Heart right ventricle (tissue), 16 donors: ENCODE results near the gene RARRES2. TPM values are rescaled to one million over a fixed set of nuclear protein-coding genes. Genes with fewer than 3 reads are reported as not detected.

Source experiments
- ATAC-seq, 8 donors: fragments of 200-7000 bp; cut with Tn5 transposase; one replicate each; pipeline ENCODE4 v1.9.1; 2020; ENCODE audit warnings: mild to moderate bottlenecking in 8 of 8, moderate library complexity in 8 of 8, moderate number of reproducible peaks in 1 of 8
- DNase-seq, 2 donors: peaks; one replicate each; pipeline ENCODE4 v3.0.0-alpha.2; 2020
- H3K27ac ChIP-seq, 10 donors: fragments of 200-600 bp; sonication (generic) in 2 of 10; one replicate each; pipeline versions ENCODE4 v1.5.0 to v1.8.0; 2020 to 2022; ENCODE audit warnings: mild to moderate bottlenecking in 3 of 10
- H3K27me3 ChIP-seq, 7 donors: fragments of 200-600 bp; one replicate each; pipeline ENCODE4 v1.8.0; 2021 to 2022; ENCODE audit warnings: mild to moderate bottlenecking in 2 of 7
- H3K36me3 ChIP-seq, 9 donors: fragments of 200-600 bp; sonication (generic) in 1 of 9; one replicate each; pipeline versions ENCODE4 v1.5.0 to v1.8.0; 2020 to 2022; ENCODE audit warnings: mild to moderate bottlenecking in 2 of 9
- H3K4me1 ChIP-seq, 9 donors: fragments of 200-600 bp; sonication (generic) in 1 of 9; one replicate each; pipeline versions ENCODE4 v1.5.0 to v1.8.0; 2020 to 2022; ENCODE audit warnings: mild to moderate bottlenecking in 4 of 9
- H3K4me3 ChIP-seq, 10 donors: fragments of 200-600 bp; sonication (generic) in 2 of 10; one replicate each; pipeline versions ENCODE4 v1.5.0 to v1.8.0; 2020 to 2022; ENCODE audit warnings: mild to moderate bottlenecking in 7 of 10, moderate library complexity in 2 of 10
- H3K9me3 ChIP-seq, 11 donors: fragments of 200-600 bp in 10 of 11; sonication (generic) in 2 of 11; one replicate each; pipeline versions ENCODE4 v1.5.0 to v1.8.0; 2013 to 2022; ENCODE audit warnings: mild to moderate bottlenecking in 2 of 11, control low read depth in 1 of 11, moderate library complexity in 1 of 11
- WGBS, 2 donors: extraction: QIAGEN DNeasy Blood & Tissue Kit; methylation state at CpG; one replicate each; pipeline ENCODE4 v1.1.7; 2013; ENCODE audit warnings: inconsistent platforms in 1 of 2; 5-methylcytosine and 5-hydroxymethylcytosine counted together
- intact Hi-C, 10 donors: fragments of 100-400 bp; cut with DNase I; formaldehyde crosslinking; loops; one replicate each; pipeline versions ENCODE4 v1.11.1 to v1.14.2; 2022
- polyA plus RNA-seq, 2 donors: library from polyadenylated mRNA; stranded (reverse); fragments of 200-250 nt; gene quantifications; one replicate each; pipeline ENCODE4 v1.2.3, GENCODE V29; 2013
- total RNA-seq, 10 donors: library from RNA; stranded (reverse); fragmentation: NEBNext Ultra II Directional in 3 of 10; extraction: Animal tissue kit (Norgen Biotek cat#: 25700) in 3 of 10; gene quantifications; one replicate each; pipeline versions ENCODE4 v1.2.1 to v1.2.4, GENCODE V29; 2021 to 2023
- TF ChIP-seq, protein P1 (sequence below), 9 donors: fragments of 200-600 bp; sonication (generic) in 2 of 9; IDR thresholded peaks; one replicate each; pipeline versions ENCODE4 v1.5.0 to v1.8.0; 2021 to 2022; ENCODE audit warnings: antibody characterized with exemption in 9 of 9, mild to moderate bottlenecking in 5 of 9, moderate library complexity in 1 of 9
- donor health status: Arrhythmogenic right ventricular cardiomyopathy.
- donor health status: ischemic (EF 13 %, LVEDD 7.1; RV severe dilation, severe dysfunction).
- donor health status: healthy with polysubstance abuse.
- donor health status: DM: no; HTN: yes; CAD: no.
- donor health status: DM: no; HTN: no; CAD: no.
- donor health status: ischemic (EF 25% LVEDD 6.9; RV normal size, moderate dysfunction).
- donor health status: ischemic (EF 25% LVEDD 5.7; RV mildly dilated, moderate dysfunction).
- donor health status: healthy.
- donor health status: DM: yes; HTN: yes; CAD: no.
- donor health status: Ischemic cardiomyopathy.
- donor health status: ischemic (EF 35%, LVEDD 5.7; RV mildly dilated, moderate dysfunction).
- donor health status: nonischemic (EF 11% LVEDD 7.7; RV severe dilation, severe dysfunction).
- donor health status: DM: yes; HTN: yes; CAD: no.
- donor health status: PGD.
- donor health status: ischemic (EF 29% LVEDD 5.4; RV normal size, mild dysfunction).
- donor health status: nonischemic (EF 23%, LVEDD 6.1; RV moderate dilation, normal function).

The RARRES2 gene
- total and polyA plus RNA-seq, 12 donors = 6.7 to 33.0 (median 18.4) TPM

DNA sequence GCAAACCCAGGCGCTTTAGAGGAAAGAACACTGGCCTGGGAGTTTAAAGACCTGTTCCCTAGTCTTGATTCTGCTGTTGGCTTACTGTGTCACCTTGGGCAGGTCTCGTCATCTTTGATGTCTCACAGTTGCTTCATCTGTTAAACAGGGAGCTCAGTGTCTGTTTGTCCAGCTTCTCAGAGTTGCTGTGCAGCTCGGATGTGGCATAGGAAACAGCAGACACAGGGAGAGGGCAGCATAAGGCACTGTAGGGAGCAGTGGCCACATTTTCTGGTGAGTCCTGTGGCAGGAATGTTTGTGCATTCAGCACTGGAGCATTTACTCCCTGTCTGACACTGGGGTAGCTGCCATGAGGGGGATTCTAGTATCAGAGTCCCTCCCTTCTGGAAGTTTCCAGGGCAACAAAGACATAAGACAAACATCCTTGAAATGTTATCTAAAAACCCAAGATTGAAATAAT is 29.2 kb upstream of the RARRES2 start:
- DNase-seq (no peak), ATAC-seq (no peak)
- intact Hi-C loops = no loop called here
- Histone ChIP-seq H3K4me3 (peak overlapping the region in 3 of 10 donors; percentile 97 to 99 (median 97)), H3K9me3 (no peaks in the 10 kb centered on the region), H3K27ac (peak overlapping the region in 7 of 10 donors; percentile 35 to 99 (median 98)), H3K4me1 (peaks cover 16 to 57% (median 38%) of the 10 kb centered on the region in 9 donors), H3K27me3 (no peaks in the 10 kb centered on the region), H3K36me3 (peaks cover 0 to 57% (median 28%) of the 10 kb centered on the region in 9 donors)
- WGBS, 2 donors = 71 to 82% methylated on average over 3 of the region's 3 CpGs
- TF ChIP-seq, protein P1, sequence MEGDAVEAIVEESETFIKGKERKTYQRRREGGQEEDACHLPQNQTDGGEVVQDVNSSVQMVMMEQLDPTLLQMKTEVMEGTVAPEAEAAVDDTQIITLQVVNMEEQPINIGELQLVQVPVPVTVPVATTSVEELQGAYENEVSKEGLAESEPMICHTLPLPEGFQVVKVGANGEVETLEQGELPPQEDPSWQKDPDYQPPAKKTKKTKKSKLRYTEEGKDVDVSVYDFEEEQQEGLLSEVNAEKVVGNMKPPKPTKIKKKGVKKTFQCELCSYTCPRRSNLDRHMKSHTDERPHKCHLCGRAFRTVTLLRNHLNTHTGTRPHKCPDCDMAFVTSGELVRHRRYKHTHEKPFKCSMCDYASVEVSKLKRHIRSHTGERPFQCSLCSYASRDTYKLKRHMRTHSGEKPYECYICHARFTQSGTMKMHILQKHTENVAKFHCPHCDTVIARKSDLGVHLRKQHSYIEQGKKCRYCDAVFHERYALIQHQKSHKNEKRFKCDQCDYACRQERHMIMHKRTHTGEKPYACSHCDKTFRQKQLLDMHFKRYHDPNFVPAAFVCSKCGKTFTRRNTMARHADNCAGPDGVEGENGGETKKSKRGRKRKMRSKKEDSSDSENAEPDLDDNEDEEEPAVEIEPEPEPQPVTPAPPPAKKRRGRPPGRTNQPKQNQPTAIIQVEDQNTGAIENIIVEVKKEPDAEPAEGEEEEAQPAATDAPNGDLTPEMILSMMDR (IDR thresholded peaks at IDR 0.05) = no peak

DNA sequence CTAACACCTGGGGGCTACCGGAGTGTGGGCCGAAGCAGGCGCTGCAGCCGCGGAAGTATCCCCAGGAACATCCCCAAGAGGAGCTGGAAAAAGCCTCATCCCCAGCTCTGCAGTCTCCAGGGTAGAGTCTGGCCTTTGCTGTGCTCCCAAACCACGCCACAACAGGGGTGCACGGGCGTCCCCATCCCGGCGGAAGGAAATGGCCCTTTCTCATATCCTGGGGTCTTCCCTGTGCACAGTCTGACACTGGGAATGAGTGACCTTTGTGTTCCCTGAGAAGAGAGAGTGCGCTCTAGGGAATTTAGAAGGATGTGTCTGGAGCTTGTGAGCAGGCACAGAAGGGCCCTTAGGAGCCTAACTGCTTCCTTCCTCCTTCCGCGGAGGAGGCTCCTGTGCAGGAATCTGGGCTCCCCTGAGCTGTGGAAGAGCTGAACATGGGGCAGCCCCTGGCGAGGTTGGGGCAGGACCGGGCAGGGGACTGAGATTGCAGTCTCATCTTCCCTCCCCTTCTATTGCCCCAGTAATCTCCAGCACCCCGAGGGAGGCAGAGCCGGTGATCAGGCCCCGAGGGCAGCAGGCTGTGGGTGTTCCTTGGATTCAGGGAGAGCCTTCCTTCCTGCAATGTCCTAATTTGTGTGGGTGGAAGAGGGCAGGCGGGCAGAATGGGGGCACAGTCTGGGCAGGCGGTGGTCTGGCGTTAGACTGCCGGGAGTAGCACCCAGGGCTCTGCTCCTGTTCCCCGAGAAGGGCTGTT is 28.5 kb upstream of the RARRES2 start:
- peak overlapping the region; percentile 74 to 99 (median 97) for H3K4me3 ChIP-seq
- intact Hi-C loops = loop anchor here in 5 of 10 donors (5.0 to 10.0 kb wide), 2 partner anchors 37 to 385 kb away; a partner anchor contains a TSS
- TF ChIP-seq, protein P1 (IDR thresholded peaks at IDR 0.05) = no peak
- H3K4me1 ChIP-seq = peaks cover 16 to 57% (median 38%) of the 10 kb centered on the region in 9 donors
- H3K36me3 ChIP-seq = peaks cover 0 to 53% (median 28%) of the 10 kb centered on the region in 9 donors
- 32 to 33% methylated on average over 23 of the region's 23 CpGs for WGBS, 2 donors
- DNase-seq (no peak), ATAC-seq (peak in 3 of 8 donors; percentile 2 to 6 (median 5))
- H3K27ac ChIP-seq = peak overlapping the region; percentile 90 to 100 (median 98)
- H3K9me3 ChIP-seq = no peaks in the 10 kb centered on the region
- H3K27me3 ChIP-seq = no peaks in the 10 kb centered on the region

DNA sequence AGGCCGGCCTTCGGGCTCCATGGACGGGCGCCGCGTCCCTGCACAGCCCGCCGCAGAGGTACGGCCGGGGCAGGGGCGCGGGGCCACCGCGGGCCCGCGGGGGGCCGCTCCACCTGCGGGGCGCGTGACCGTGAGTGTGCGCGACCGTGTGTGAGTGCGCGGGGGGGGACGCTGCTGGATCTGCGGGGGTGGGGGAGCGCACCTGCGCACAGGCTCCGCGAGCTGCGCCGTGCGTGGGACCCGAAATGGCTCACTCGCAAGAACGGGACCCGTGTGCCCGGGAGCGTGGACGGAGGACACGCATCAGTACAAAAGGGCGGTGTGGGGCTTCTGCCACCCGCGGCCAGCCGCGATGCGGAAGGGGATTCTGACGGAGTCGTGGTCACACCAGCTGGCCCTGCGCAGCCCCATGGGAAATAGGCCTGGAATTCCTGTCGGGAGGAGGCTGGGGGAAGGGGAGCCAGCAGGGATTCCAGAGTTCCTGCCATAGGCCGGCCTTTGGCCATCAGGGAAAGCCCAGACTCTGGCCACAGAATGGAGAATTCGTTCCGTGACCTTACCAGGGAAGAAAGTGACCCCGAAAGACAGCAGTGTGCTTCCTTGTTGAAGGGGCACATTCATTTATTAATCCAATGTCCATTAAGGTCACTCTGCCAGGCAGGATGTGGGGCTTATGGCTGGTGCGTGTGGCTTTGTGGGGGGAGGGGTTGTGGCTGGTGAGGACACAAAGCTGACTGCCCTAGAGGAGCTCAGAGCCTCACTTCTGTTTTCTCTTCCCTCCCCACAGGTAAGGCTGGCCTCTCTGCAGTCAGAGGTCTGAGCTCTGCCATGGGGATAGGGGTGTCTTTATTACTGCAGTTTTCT is 27.7 kb upstream of the RARRES2 start:
- Histone ChIP-seq H3K4me1 (peaks cover 16 to 57% (median 36%) of the 10 kb centered on the region in 9 donors), H3K27ac (peak overlapping the region; percentile 90 to 100 (median 98)), H3K36me3 (peaks cover 0 to 45% (median 28%) of the 10 kb centered on the region in 9 donors), H3K9me3 (no peaks in the 10 kb centered on the region), H3K27me3 (no peaks in the 10 kb centered on the region), H3K4me3 (peak overlapping the region; percentile 74 to 99 (median 97))
- intact Hi-C loops = loop anchor here in 6 of 10 donors (1.0 to 10.0 kb wide), 3 partner anchors 36 to 386 kb away; a partner anchor contains a TSS
- ATAC-seq (peak; percentile 65 to 87 (median 81)), DNase-seq (peak; percentile 81 to 85)
- TF ChIP-seq, protein P1 (IDR thresholded peaks at IDR 0.05) = no peak
- 0 to 1% methylated on average over 58 of the region's 58 CpGs for WGBS, 2 donors
